GM12874 (cell line): ENCODE data around the gene MCAT.

Source experiments
- CTCF ChIP-seq: IDR thresholded peaks from 2 replicates; pipeline ENCODE4 v1.5.1; 2011; ENCODE audit warnings: low read depth, mild to moderate bottlenecking, control low read depth, low read length, moderate library complexity; ENCODE audit not compliant: insufficient read depth

Gene MCAT

GRCh38 chr22:43183496-43184277, 40.5 kb upstream of the MCAT start:
- no peak for TF ChIP-seq CTCF

DNA sequence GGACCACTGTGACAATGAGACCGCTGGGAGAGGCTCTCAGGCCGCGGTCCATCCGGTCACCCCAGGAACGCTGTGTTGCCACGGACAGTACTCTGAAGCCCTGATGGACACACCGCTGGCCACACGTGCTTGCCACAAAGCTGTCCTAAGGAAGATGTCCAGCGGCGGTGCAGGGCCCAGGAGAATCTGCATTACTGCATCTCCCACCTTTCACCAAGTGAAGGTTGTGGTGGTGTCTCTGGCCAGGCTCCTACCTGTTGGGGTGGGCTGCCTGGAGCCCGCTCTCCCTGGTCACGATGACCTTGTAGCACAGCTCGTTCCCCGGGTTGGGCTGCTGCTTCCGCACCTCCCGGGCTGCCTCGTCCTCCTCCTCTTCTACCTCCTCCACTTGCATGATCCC, 39.5 kb upstream of the MCAT start:
- no peak for TF ChIP-seq CTCF

GRCh38 chr22:43182118-43182517, 38.9 kb upstream of the MCAT start:
- TF ChIP-seq CTCF, result no peak

GRCh38 chr22:43181321-43182076, 38.3 kb upstream of the MCAT start:
- no peak for TF ChIP-seq CTCF

- no peak for TF ChIP-seq CTCF
Observed at GRCh38 chr22:43180670-43181069, 37.5 kb upstream of the MCAT start.

DNA sequence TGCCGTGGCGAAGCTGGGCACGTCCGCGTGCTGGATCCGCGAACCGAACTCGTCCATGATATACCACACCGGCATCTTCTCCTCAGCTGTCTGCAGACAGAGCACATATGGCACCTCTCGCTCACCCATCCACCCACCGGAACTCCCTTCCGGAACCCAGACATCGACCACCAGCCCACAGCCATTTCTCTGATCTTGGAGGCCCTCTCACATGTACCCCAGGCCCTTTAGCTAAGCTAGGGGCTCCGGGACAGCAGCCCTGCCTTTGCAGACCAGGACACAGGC, 36.7 kb upstream of the MCAT start:
- TF ChIP-seq CTCF, result no peak

- no peak for TF ChIP-seq CTCF
Observed at GRCh38 chr22:43179146-43179910, 36.1 kb upstream of the MCAT start.
